SK-N-SH treated with all-trans-retinoic acid at 6 μM for 48 hours (cell line): ENCODE measurements around the gene TMC2.
"Not testable (repeated sequence)": the region's sequence is repeated elsewhere in the genome, so short reads cannot be mapped to it uniquely, and the experiment has no call there.

Source experiments
- ATAC-seq: fragments of 200-7000 bp; cut with Tn5 transposase; 3 replicates; pipeline ENCODE4 v1.9.1; 2020; ENCODE audit warnings: mild to moderate bottlenecking, moderate library complexity
- ARNTL ChIP-seq: fragments of 450-650 bp; formaldehyde crosslinking; IDR thresholded peaks from 2 replicates; pipeline ENCODE4 v1.5.0; 2020; ENCODE audit warnings: low read depth, mild to moderate bottlenecking, moderate library complexity, borderline replicate concordance
- CSDC2 ChIP-seq: fragments of 250-450 bp; sonication (Bioruptor Pico); IDR thresholded peaks from 2 replicates; pipeline ENCODE4 v1.5.0; 2020; ENCODE audit warnings: mild to moderate bottlenecking, moderate library complexity
- ESRRG ChIP-seq: fragments of 250-450 bp; sonication (Bioruptor Pico); IDR thresholded peaks from 2 replicates; pipeline ENCODE4 v1.6.1; 2021; ENCODE audit warnings: mild to moderate bottlenecking
- GLIS3 ChIP-seq: fragments of 250-450 bp; sonication (Bioruptor Pico); IDR thresholded peaks from 2 replicates; pipeline ENCODE4 v1.5.0; 2020; ENCODE audit warnings: mild to moderate bottlenecking, moderate library complexity
- ISL1 ChIP-seq: fragments of 250-450 bp; sonication (Bioruptor Pico); IDR thresholded peaks from 2 replicates; pipeline ENCODE4 v2.1.2; 2022; ENCODE audit warnings: mild to moderate bottlenecking, moderate library complexity
- RARB ChIP-seq: fragments of 250-450 bp; sonication (Bioruptor Pico); IDR thresholded peaks from 2 replicates; pipeline ENCODE4 v1.8.0; 2021; ENCODE audit warnings: mild to moderate bottlenecking, moderate library complexity
- SNAI2 ChIP-seq: fragments of 250-450 bp; sonication (Bioruptor Pico); IDR thresholded peaks from 2 replicates; pipeline ENCODE4 v1.5.0; 2020; ENCODE audit warnings: mild to moderate bottlenecking, moderate library complexity
- TCF4 ChIP-seq: fragments of 250-450 bp; sonication (Bioruptor Pico); IDR thresholded peaks from 2 replicates; pipeline ENCODE4 v1.8.0; 2021; ENCODE audit warnings: mild to moderate bottlenecking, moderate library complexity, borderline replicate concordance
- TOX ChIP-seq: fragments of 250-450 bp; sonication (Bioruptor Pico); IDR thresholded peaks from 2 replicates; pipeline ENCODE4 v1.8.0; 2021; ENCODE audit warnings: mild to moderate bottlenecking, moderate library complexity, borderline replicate concordance
- ZC3H10 ChIP-seq: fragments of 250-450 bp; sonication (Bioruptor Pico); IDR thresholded peaks from 2 replicates; pipeline ENCODE4 v1.5.1; 2021; ENCODE audit warnings: mild to moderate bottlenecking, moderate library complexity
- ZFP30 ChIP-seq: fragments of 450-650 bp; formaldehyde crosslinking; IDR thresholded peaks from 2 replicates; pipeline ENCODE4 v1.5.0; 2022; ENCODE audit warnings: mild to moderate bottlenecking, moderate library complexity
- ZNF565 ChIP-seq: fragments of 450-650 bp; formaldehyde crosslinking; conservative IDR thresholded peaks from 2 replicates; pipeline ENCODE4 v1.5.0; 2020; ENCODE audit warnings: low read depth, mild to moderate bottlenecking, moderate library complexity
- ZNF70 ChIP-seq: fragments of 450-650 bp; formaldehyde crosslinking; IDR thresholded peaks from 2 replicates; pipeline ENCODE4 v1.5.0; 2020; ENCODE audit warnings: mild to moderate bottlenecking, moderate library complexity
- ZNF8 ChIP-seq: fragments of 450-650 bp; formaldehyde crosslinking; IDR thresholded peaks from 2 replicates; pipeline ENCODE4 v1.5.0; 2020; ENCODE audit warnings: mild to moderate bottlenecking, moderate library complexity
- TF ChIP-seq, protein P1 (sequence below): fragments of 250-450 bp; sonication (Bioruptor Pico); IDR thresholded peaks from 2 replicates; pipeline ENCODE4 v1.5.0; 2020; ENCODE audit warnings: mild to moderate bottlenecking, moderate library complexity
- TF ChIP-seq, protein P2 (sequence below): fragments of 250-450 bp; sonication (Bioruptor Pico); IDR thresholded peaks from 2 replicates; pipeline ENCODE4 v1.5.1; 2020; ENCODE audit warnings: low read depth, mild to moderate bottlenecking, moderate library complexity
- TF ChIP-seq, protein P3 (sequence below): fragments of 250-450 bp; sonication (Bioruptor Pico); IDR thresholded peaks from 2 replicates; pipeline ENCODE4 v1.5.1; 2021; ENCODE audit warnings: mild to moderate bottlenecking, moderate library complexity
- TF ChIP-seq, protein P4 (sequence below): fragments of 250-450 bp; sonication (Bioruptor Pico); IDR thresholded peaks from 2 replicates; pipeline ENCODE4 v1.8.0; 2020; ENCODE audit warnings: mild to moderate bottlenecking, moderate library complexity, borderline replicate concordance
- TF ChIP-seq, protein P5 (sequence below): fragments of 250-450 bp; sonication (Bioruptor Pico); IDR thresholded peaks from 2 replicates; pipeline ENCODE4 v1.8.0; 2021; ENCODE audit warnings: low read depth, mild to moderate bottlenecking, moderate library complexity, borderline replicate concordance

Gene TMC2

DNA sequence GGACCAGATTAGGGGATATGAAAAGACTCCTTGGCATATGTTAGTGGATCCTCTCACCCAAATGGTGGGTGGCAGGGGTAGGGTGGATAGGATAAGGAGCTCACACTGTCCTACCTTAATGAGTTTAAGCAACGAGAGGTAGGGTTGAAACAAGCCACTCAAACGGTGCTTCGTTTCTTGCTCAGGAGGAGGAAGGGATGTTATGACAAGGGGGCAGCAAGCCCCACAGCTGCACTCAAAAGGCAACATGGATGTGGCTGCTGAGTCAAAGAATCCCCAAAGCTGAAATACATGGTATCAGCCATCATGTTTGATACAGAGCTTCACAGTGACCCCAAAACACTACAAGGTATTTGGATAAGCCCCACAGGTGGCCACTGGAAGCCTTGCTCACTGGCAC, 136.1 kb downstream of the TMC2 start (continued):
- TF ChIP-seq, protein P1, sequence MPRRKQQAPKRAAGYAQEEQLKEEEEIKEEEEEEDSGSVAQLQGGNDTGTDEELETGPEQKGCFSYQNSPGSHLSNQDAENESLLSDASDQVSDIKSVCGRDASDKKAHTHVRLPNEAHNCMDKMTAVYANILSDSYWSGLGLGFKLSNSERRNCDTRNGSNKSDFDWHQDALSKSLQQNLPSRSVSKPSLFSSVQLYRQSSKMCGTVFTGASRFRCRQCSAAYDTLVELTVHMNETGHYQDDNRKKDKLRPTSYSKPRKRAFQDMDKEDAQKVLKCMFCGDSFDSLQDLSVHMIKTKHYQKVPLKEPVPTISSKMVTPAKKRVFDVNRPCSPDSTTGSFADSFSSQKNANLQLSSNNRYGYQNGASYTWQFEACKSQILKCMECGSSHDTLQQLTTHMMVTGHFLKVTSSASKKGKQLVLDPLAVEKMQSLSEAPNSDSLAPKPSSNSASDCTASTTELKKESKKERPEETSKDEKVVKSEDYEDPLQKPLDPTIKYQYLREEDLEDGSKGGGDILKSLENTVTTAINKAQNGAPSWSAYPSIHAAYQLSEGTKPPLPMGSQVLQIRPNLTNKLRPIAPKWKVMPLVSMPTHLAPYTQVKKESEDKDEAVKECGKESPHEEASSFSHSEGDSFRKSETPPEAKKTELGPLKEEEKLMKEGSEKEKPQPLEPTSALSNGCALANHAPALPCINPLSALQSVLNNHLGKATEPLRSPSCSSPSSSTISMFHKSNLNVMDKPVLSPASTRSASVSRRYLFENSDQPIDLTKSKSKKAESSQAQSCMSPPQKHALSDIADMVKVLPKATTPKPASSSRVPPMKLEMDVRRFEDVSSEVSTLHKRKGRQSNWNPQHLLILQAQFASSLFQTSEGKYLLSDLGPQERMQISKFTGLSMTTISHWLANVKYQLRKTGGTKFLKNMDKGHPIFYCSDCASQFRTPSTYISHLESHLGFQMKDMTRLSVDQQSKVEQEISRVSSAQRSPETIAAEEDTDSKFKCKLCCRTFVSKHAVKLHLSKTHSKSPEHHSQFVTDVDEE (CRISPR knock-in tag) = no peak
- no peak for TF ChIP-seq TOX (CRISPR knock-in tag)
- TF ChIP-seq, protein P2, sequence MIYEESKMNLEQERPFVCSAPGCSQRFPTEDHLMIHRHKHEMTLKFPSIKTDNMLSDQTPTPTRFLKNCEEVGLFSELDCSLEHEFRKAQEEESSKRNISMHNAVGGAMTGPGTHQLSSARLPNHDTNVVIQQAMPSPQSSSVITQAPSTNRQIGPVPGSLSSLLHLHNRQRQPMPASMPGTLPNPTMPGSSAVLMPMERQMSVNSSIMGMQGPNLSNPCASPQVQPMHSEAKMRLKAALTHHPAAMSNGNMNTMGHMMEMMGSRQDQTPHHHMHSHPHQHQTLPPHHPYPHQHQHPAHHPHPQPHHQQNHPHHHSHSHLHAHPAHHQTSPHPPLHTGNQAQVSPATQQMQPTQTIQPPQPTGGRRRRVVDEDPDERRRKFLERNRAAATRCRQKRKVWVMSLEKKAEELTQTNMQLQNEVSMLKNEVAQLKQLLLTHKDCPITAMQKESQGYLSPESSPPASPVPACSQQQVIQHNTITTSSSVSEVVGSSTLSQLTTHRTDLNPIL (CRISPR knock-in tag) = no peak

DNA sequence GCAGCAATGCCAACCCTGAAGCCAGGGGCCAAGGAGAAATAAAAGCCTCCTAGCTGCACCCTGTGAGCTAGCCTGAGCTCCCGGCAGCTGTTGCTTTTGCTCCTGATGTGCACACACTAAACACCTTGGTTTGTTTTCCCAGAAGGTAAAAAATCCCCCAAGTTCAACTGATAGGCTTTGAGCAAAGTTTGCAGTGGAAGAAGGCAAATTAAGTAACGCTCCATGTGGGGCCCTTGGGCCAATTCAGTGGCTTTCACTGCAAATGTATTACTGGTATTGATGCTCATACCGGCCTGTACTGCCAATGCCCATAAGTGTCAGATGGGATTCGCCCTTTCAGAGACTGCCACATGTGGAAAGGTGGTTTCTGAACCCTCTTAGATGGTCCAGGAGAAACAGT, 137.1 kb downstream of the TMC2 start:
- no peak for TF ChIP-seq SNAI2
- TF ChIP-seq, all 23 proteins: peak for 0
- ATAC-seq = no peak

DNA sequence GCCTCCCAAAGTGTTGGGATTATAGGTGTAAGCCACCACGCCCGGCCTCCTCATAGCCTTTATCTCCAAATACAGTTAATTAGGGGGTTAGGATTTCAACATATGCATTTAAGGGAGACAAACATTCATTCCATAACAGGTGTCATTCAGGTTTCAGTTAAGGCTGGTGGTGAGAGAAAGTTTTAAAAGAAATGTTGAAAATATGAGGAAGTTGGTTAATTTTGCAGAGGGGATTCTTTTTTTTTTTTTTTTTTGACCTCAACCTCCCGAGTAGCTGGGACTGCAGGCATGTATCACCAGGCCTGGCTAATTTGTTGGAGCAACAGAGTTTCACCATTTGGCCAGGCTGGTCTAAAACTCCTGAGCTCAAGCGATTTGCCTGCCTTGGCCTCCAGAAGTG, 143.7 kb downstream of the TMC2 start:
- ATAC-seq = no peak
- TF ChIP-seq TCF4 (CRISPR knock-in tag) = no peak
- TF ChIP-seq, protein P3, sequence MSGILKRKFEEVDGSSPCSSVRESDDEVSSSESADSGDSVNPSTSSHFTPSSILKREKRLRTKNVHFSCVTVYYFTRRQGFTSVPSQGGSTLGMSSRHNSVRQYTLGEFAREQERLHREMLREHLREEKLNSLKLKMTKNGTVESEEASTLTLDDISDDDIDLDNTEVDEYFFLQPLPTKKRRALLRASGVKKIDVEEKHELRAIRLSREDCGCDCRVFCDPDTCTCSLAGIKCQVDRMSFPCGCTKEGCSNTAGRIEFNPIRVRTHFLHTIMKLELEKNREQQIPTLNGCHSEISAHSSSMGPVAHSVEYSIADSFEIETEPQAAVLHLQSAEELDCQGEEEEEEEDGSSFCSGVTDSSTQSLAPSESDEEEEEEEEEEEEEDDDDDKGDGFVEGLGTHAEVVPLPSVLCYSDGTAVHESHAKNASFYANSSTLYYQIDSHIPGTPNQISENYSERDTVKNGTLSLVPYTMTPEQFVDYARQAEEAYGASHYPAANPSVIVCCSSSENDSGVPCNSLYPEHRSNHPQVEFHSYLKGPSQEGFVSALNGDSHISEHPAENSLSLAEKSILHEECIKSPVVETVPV (CRISPR knock-in tag) = no peak
- no peak for TF ChIP-seq ZFP30
- no peak for TF ChIP-seq TOX (CRISPR knock-in tag)
- no peak for TF ChIP-seq ZNF8 (CRISPR knock-in tag)
- TF ChIP-seq ARNTL (CRISPR knock-in tag) = no peak

DNA sequence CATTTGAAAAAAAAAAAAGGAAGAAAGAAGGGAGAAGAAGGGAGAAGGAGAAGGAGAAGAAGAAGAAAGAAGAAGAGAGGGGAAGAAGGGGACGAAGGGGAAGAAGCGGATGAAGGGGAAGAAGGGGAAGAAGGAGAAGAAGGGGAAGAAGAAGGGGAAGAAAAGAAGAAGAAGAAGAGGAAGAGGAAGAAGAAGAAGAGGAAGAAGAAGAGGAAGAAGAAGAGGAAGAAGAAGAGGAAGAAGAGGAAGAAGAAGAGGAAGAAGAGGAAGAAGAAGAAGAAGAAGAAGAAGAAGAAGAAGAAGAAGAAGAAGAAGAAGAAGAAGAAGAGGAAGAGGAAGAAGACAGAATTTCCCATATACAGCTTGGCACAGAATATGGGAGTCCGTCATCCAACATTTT, 145.7 kb downstream of the TMC2 start:
- ATAC-seq = not testable (repeated sequence)

DNA sequence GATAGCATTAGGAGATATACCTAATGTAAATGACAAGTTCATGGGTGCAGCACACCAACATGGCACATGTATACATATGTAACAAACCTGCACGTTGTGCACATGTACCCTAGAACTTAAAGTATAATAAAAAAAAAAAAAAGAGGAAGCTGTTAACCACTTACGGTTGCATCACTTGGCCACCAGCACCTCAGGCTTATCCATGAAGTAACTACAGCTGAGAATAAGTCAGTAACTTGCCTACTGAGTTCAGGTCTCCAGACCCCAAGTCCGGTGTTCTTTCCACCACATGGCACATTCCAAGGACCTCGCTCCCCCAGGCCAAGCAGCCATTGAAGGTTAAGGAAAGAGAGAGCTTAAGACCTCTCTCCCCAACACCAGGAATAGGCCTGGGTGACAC, 148.4 kb downstream of the TMC2 start:
- not testable (repeated sequence) for ATAC-seq

DNA sequence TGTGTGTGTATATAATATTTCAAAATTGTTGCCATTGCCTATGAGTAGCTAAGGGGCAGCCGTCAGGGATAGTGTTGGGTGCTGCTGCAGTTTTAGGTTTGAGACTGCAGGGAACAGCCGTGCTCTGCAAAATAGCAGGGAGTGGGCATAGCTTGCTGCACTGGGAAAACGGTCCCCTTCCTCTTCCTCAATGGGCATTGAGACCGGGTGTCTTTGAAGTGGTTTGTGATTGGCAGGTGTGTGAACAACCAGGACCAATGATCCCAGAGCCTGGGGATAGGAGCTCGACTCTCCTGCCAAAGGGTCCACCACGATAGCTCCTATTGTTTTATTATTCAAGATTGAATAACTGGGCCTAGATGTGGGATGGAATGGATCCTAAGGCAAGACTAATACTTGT, 151.1 kb downstream of the TMC2 start:
- ATAC-seq = no peak
- TF ChIP-seq ZC3H10 (CRISPR knock-in tag) (no peak), GLIS3 (CRISPR knock-in tag) (no peak), ZNF565 (CRISPR knock-in tag) (no peak), ESRRG (CRISPR knock-in tag) (no peak), RARB (CRISPR knock-in tag) (no peak), ZNF70 (CRISPR knock-in tag) (no peak), CSDC2 (CRISPR knock-in tag) (no peak), ZFP30 (no peak), ISL1 (no peak)
- TF ChIP-seq, protein P1 (CRISPR knock-in tag) = no peak
- TF ChIP-seq, protein P4, sequence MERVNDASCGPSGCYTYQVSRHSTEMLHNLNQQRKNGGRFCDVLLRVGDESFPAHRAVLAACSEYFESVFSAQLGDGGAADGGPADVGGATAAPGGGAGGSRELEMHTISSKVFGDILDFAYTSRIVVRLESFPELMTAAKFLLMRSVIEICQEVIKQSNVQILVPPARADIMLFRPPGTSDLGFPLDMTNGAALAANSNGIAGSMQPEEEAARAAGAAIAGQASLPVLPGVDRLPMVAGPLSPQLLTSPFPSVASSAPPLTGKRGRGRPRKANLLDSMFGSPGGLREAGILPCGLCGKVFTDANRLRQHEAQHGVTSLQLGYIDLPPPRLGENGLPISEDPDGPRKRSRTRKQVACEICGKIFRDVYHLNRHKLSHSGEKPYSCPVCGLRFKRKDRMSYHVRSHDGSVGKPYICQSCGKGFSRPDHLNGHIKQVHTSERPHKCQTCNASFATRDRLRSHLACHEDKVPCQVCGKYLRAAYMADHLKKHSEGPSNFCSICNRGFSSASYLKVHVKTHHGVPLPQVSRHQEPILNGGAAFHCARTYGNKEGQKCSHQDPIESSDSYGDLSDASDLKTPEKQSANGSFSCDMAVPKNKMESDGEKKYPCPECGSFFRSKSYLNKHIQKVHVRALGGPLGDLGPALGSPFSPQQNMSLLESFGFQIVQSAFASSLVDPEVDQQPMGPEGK = no peak
- TF ChIP-seq, protein P2 (CRISPR knock-in tag) = no peak
- TF ChIP-seq, protein P5, sequence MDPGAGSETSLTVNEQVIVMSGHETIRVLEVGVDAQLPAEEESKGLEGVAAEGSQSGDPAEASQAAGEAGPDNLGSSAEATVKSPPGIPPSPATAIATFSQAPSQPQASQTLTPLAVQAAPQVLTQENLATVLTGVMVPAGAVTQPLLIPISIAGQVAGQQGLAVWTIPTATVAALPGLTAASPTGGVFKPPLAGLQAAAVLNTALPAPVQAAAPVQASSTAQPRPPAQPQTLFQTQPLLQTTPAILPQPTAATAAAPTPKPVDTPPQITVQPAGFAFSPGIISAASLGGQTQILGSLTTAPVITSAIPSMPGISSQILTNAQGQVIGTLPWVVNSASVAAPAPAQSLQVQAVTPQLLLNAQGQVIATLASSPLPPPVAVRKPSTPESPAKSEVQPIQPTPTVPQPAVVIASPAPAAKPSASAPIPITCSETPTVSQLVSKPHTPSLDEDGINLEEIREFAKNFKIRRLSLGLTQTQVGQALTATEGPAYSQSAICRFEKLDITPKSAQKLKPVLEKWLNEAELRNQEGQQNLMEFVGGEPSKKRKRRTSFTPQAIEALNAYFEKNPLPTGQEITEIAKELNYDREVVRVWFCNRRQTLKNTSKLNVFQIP (CRISPR knock-in tag) = no peak
